A549 treated with Hydrocortisone at 1 μM for 4 hours (cell line): ENCODE measurements around the gene GET3. TPM values are rescaled to one million over a fixed set of nuclear protein-coding genes. Genes with fewer than 3 reads are reported as not detected.

Source experiments
- total RNA-seq: library from RNA; stranded (reverse); fragments of 200-300 nt; extraction: Qiagen RNA extraction; gene quantifications from 5 replicates; pipeline ENCODE4 v1.2.3, GENCODE V29; 2022

Gene GET3
- total RNA-seq = 81.1 to 107 TPM (median 99.5 TPM) in 5 replicates

GRCh38 chr19:12736995-12737834, at the start of gene GET3:
GET3 (plus strand) TSS chr19:12737497; CDS start chr19:12737506, 9 bp downstream.

DNA sequence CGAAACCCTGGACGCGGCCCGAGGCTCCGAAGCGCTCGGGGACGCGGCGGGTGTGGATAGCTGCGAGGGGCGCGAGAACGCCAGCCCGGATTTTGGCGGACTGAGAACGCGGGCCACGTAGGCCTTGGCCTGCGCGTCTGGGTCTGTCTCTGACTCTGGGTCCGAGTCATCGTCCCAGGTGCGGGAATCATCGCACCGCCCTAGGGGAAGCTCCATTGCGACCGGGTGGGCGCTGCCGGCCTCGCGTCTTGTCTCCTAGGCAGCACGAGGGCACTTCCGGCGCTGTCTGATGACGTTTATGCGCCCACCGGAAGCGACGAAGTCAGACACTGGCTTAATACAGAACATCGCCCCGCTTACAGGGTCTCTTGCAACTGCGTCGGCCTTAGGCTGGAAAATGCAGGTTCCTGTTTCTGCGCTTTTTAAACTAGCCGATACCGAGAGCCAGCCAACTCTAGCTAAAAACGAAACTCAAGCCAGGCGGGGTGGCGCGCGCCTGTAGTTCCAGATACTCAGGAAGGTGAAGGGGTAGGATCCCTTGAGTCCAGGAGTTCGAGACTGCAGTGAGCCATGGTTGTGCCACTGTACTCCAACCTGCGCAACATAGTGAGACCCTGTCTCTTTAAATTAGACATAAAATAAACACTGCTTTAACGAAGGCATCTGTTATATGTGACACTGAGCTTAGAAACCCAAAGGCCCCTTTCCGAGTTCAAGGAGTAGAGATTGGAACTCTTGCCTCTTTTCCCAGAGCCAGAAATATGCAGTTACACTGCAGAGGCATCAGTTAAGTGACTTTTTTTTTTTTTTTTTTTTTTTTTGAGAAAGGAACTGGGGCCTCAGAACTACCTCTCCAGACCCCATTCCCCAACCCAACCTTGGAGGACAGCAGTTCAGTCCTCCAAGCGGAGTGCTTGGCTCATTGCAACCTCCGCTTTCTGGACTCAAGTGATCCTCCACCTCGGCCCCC, 40.6 kb upstream of the GET3 start, which contains the start of gene FBXW9:
Gene FBXW9 (minus strand): TSS at position 266 of the 970 bp plus-strand sequence. CDS start 50 bp downstream, at position 216.

GRCh38 chr19:12723641-12724426, 13.5 kb upstream of the GET3 start, which contains the start of gene TNPO2:
TNPO2 (minus strand) TSS chr19:12723932; CDS start chr19:12720977, 2,955 bp downstream.

DNA sequence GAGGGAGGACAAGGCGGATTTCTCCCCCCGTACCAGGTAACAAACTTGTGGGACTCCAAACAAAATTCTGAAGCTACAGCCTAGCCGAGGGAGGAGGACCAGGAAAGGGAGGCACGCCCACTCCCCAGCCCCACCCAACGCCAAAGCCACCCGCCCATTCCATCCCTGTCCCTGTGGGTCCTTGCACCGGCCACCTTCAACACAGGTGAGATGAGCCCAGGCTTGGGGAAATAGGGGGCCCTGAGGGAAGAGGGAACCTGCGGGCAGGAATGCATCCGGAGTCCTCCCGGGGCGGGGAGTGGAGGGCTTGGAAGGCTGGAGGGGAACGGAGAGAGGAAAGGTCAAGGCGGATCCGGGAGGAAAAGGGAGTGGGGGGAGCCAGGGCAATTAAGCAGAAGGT, 14.3 kb downstream of the GET3 start, which contains the start of gene BEST2:
Gene BEST2 (plus strand): TSS at position 157 of the 400 bp plus-strand sequence. CDS start 802 bp downstream, outside the sequence.

GRCh38 chr19:12774588-12775555, 37.6 kb downstream of the GET3 start, which contains the start of gene HOOK2:
HOOK2 (minus strand) TSS chr19:12775552; CDS start chr19:12775449, 103 bp downstream.

DNA sequence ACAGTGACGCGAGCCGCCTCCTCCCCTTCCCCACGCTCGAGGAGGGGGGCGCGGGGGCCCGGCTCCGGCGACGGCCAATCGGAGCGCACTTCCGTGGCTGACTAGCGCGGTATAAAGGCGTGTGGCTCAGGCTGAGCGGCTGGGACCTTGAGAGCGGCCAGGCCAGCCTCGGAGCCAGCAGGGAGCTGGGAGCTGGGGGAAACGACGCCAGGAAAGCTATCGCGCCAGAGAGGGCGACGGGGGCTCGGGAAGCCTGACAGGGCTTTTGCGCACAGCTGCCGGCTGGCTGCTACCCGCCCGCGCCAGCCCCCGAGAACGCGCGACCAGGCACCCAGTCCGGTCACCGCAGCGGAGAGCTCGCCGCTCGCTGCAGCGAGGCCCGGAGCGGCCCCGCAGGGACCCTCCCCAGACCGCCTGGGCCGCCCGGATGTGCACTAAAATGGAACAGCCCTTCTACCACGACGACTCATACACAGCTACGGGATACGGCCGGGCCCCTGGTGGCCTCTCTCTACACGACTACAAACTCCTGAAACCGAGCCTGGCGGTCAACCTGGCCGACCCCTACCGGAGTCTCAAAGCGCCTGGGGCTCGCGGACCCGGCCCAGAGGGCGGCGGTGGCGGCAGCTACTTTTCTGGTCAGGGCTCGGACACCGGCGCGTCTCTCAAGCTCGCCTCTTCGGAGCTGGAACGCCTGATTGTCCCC, 54.2 kb downstream of the GET3 start, which contains the start of gene JUNB:
Gene JUNB (plus strand): TSS at position 142 of the 706 bp plus-strand sequence. CDS start 286 bp downstream, at position 428.

Other genes with a start within 250 kb of the GET3 start
- 1.3 to 2.8 TPM (median 1.8 TPM) in 5 replicates for gene ZNF564, start 186.0 kb upstream of the GET3 start, total RNA-seq
- 0.39 to 1.7 TPM (median 0.70 TPM) in 5 replicates for gene ZNF490, start 126.7 kb upstream of the GET3 start, total RNA-seq
- gene ZNF791, start 126.6 kb upstream of the GET3 start, total RNA-seq = 5.3 to 6.9 TPM (median 6.0 TPM) in 5 replicates
- gene MAN2B1, start 70.8 kb upstream of the GET3 start, total RNA-seq = 19.8 to 21.9 TPM (median 21.5 TPM) in 5 replicates
- 7.5 to 11.7 TPM (median 9.6 TPM) in 5 replicates for gene WDR83, start 70.7 kb upstream of the GET3 start, total RNA-seq
- gene DHPS, start 55.6 kb upstream of the GET3 start, total RNA-seq = 43.8 to 48.5 TPM (median 45.7 TPM) in 5 replicates
- not detected in 5 replicates for gene GNG14, start 49.5 kb upstream of the GET3 start, total RNA-seq
- 8.9 to 13.0 TPM (median 12.3 TPM) in 5 replicates for gene FBXW9, start 40.9 kb upstream of the GET3 start, total RNA-seq
- gene TNPO2, start 13.6 kb upstream of the GET3 start, total RNA-seq = 29.9 to 34.4 TPM (median 32.2 TPM) in 5 replicates
- 144 to 206 TPM (median 199 TPM) in 5 replicates for gene TRIR, start 2.8 kb upstream of the GET3 start, total RNA-seq
- 2.0 to 2.9 TPM (median 2.3 TPM) in 5 replicates for gene BEST2, start 14.3 kb downstream of the GET3 start, total RNA-seq
- gene HOOK2, start 38.1 kb downstream of the GET3 start, total RNA-seq = 9.2 to 11.4 TPM (median 11.1 TPM) in 5 replicates
- gene JUNB, start 54.0 kb downstream of the GET3 start, total RNA-seq = 123 to 195 TPM (median 161 TPM) in 5 replicates
- 0.48 to 0.90 TPM (median 0.64 TPM) in 5 replicates for gene PRDX2, start 64.3 kb downstream of the GET3 start, total RNA-seq
- 10.3 to 16.4 TPM (median 14.6 TPM) in 4 of 5 replicates, not detected in the other for gene THSD8, start 64.6 kb downstream of the GET3 start, total RNA-seq
- gene RNASEH2A, start 69.1 kb downstream of the GET3 start, total RNA-seq = 33.2 to 47.5 TPM (median 44.6 TPM) in 5 replicates
- gene RTBDN, start 97.1 kb downstream of the GET3 start, total RNA-seq = 0.15 to 0.33 TPM (median 0.20 TPM) in 5 replicates
- gene MAST1, start 101.0 kb downstream of the GET3 start, total RNA-seq = 1.3 to 2.1 TPM (median 1.8 TPM) in 5 replicates
- gene DNASE2, start 144.0 kb downstream of the GET3 start, total RNA-seq = 27.5 to 33.2 TPM (median 30.3 TPM) in 5 replicates
- gene KLF1, start 149.7 kb downstream of the GET3 start, total RNA-seq = 0.06 to 0.08 TPM in 2 of 5 replicates, not detected in the others
- gene GCDH, start 153.7 kb downstream of the GET3 start, total RNA-seq = 8.5 to 11.9 TPM (median 9.3 TPM) in 5 replicates
- 0.18 to 0.65 TPM (median 0.44 TPM) in 5 replicates for gene SYCE2, start 181.8 kb downstream of the GET3 start, total RNA-seq
- 66.6 to 76.5 TPM (median 69.3 TPM) in 5 replicates for gene FARSA, start 196.2 kb downstream of the GET3 start, total RNA-seq
- gene CALR, start 201.1 kb downstream of the GET3 start, total RNA-seq = 488 to 572 TPM (median 509 TPM) in 5 replicates
- 74.5 to 80.5 TPM (median 76.9 TPM) in 5 replicates for gene RAD23A, start 208.4 kb downstream of the GET3 start, total RNA-seq
- gene GADD45GIP1, start 219.7 kb downstream of the GET3 start, total RNA-seq = 26.3 to 58.4 TPM (median 52.1 TPM) in 5 replicates
- gene DAND5, start 232.1 kb downstream of the GET3 start, total RNA-seq = 0.07 TPM in 1 of 5 replicates, not detected in the others